Tibial nerve (tissue), 4 donors: ENCODE data around the gene MTMR2. TPM values are rescaled to one million over a fixed set of nuclear protein-coding genes. Genes with fewer than 3 reads are reported as not detected.

Source experiments
- DNase-seq, 2 donors: peaks; one replicate each; pipeline ENCODE4 v3.0.0-alpha.2; 2019; ENCODE audit warnings: low spot score in 2 of 2
- H3K27ac ChIP-seq, 4 donors: fragments of 200-600 bp; sonication (generic) in 3 of 4; one replicate each; pipeline ENCODE4 v1.5.1; 2017 to 2019; ENCODE audit warnings: mild to moderate bottlenecking in 1 of 4
- H3K27me3 ChIP-seq, 2 donors: fragments of 200-600 bp; sonication (generic) in 1 of 2; one replicate each; pipeline versions ENCODE4 v1.5.1 to v1.6.0; 2017 to 2019
- H3K36me3 ChIP-seq, 3 donors: fragments of 200-600 bp; sonication (generic); one replicate each; pipeline ENCODE4 v1.5.1; 2018 to 2019
- H3K4me1 ChIP-seq, 4 donors: fragments of 200-600 bp; sonication (generic) in 3 of 4; one replicate each; pipeline ENCODE4 v1.5.1; 2017 to 2019
- H3K4me3 ChIP-seq, 4 donors: fragments of 200-600 bp; sonication (generic) in 3 of 4; one replicate each; pipeline ENCODE4 v1.5.1; 2017 to 2019; ENCODE audit warnings: mild to moderate bottlenecking in 1 of 4, moderate library complexity in 1 of 4
- H3K9me3 ChIP-seq, 4 donors: fragments of 200-600 bp; sonication (generic) in 3 of 4; one replicate each; pipeline ENCODE4 v1.5.1; 2017 to 2019
- CTCF ChIP-seq, 5 experiments: fragments of 200-600 bp in 3 of 5; fragments of 450-650 bp in 2 of 5; sonication (generic) in 3 of 5; IDR thresholded peaks; one replicate each; pipeline ENCODE4 v1.5.1; 2016 to 2019; ENCODE audit warnings: antibody characterized with exemption in 5 of 5, mild to moderate bottlenecking in 3 of 5, moderate library complexity in 2 of 5
- EP300 ChIP-seq, 2 donors: sonication (generic); formaldehyde crosslinking; IDR thresholded peaks; one replicate each; pipeline ENCODE4 v1.6.1; 2017; ENCODE audit warnings: antibody characterized with exemption in 2 of 2, mild to moderate bottlenecking in 1 of 2
- POLR2A ChIP-seq, 2 donors: fragments of 450-650 bp; IDR thresholded peaks; one replicate each; pipeline ENCODE4 v1.6.1; 2017; ENCODE audit warnings: antibody characterized with exemption in 2 of 2, mild to moderate bottlenecking in 2 of 2, moderate library complexity in 2 of 2
- WGBS, 2 donors: methylation state at CpG; one replicate each; pipeline ENCODE4 v1.1.5; 2018; 5-methylcytosine and 5-hydroxymethylcytosine counted together
- total RNA-seq, 4 donors: library from RNA; depleted of rRNA; stranded (reverse); fragments of >200 nt; gene quantifications; one replicate each; pipeline ENCODE4 v1.1.0, GENCODE V29; 2016

Gene MTMR2
- total RNA-seq, 4 donors from 2014 or later = 22.5 to 33.2 (median 27.5) TPM

- H3K27me3 ChIP-seq = no peaks in the 10 kb centered on the region
- no peaks in the 10 kb centered on the region for H3K9me3 ChIP-seq
- no peak for DNase-seq
- H3K36me3 ChIP-seq = no peaks in the 10 kb centered on the region
- H3K27ac ChIP-seq = no peak overlapping the region
- TF ChIP-seq EP300 (IDR thresholded peaks at IDR 0.05) (no peak), CTCF (IDR thresholded peaks at IDR 0.05) (no peak), POLR2A (IDR thresholded peaks at IDR 0.05) (no peak)
- no peak overlapping the region for H3K4me3 ChIP-seq
- H3K4me1 ChIP-seq = peaks cover 0 to 41% (median 6%) of the 10 kb centered on the region in 4 donors
These were observed 28.1 kb downstream of the MTMR2 start for GRCh38 chr11:95895815-95896214.

- TF ChIP-seq CTCF (IDR thresholded peaks at IDR 0.05) = no peak
- no peak for TF ChIP-seq EP300 (IDR thresholded peaks at IDR 0.05)
- TF ChIP-seq POLR2A (IDR thresholded peaks at IDR 0.05) = no peak
- peaks cover 0 to 41% (median 6%) of the 10 kb centered on the region in 4 donors for H3K4me1 ChIP-seq
These were observed 30.9 kb downstream of the MTMR2 start for GRCh38 chr11:95892892-95893570.

GRCh38 chr11:95892492-95892891 lies 31.4 kb downstream of the MTMR2 start:
- no peak for DNase-seq
- TF ChIP-seq CTCF (IDR thresholded peaks at IDR 0.05) (no peak), EP300 (IDR thresholded peaks at IDR 0.05) (no peak), POLR2A (IDR thresholded peaks at IDR 0.05) (no peak)
- Histone ChIP-seq H3K4me1 (peaks cover 0 to 41% (median 6%) of the 10 kb centered on the region in 4 donors), H3K4me3 (no peak overlapping the region), H3K9me3 (no peaks in the 10 kb centered on the region), H3K36me3 (peaks cover 0 to 3% (median 0%) of the 10 kb centered on the region in 3 donors), H3K27me3 (no peaks in the 10 kb centered on the region), H3K27ac (peak overlapping the region in 2 of 4 donors; percentile 57 to 62)
- 89 to 90% methylated on average over 2 of the region's 2 CpGs for WGBS, 2 donors

More at GRCh38 chr11:95892892-95893570, 30.9 kb downstream of the MTMR2 start:
- Histone ChIP-seq H3K9me3 (no peaks in the 10 kb centered on the region), H3K36me3 (no peaks in the 10 kb centered on the region), H3K27me3 (no peaks in the 10 kb centered on the region), H3K27ac (peak overlapping the region in 1 of 4 donors; percentile 62), H3K4me3 (no peak overlapping the region)
- WGBS, 2 donors = 91 to 96% methylated on average over 4 of the region's 4 CpGs
- no peak for DNase-seq

- WGBS, 2 donors = 20 to 27% methylated on average over 4 of the region's 4 CpGs
- H3K36me3 ChIP-seq = peaks cover 0 to 11% (median 0%) of the 10 kb centered on the region in 3 donors
- DNase-seq = no peak
- H3K27me3 ChIP-seq = no peaks in the 10 kb centered on the region
- peaks cover 0 to 41% (median 6%) of the 10 kb centered on the region in 4 donors for H3K4me1 ChIP-seq
- no peak overlapping the region for H3K4me3 ChIP-seq
- H3K27ac ChIP-seq = peak overlapping the region in 2 of 4 donors; percentile 57 to 62
- no peak for TF ChIP-seq POLR2A (IDR thresholded peaks at IDR 0.05)
- no peak for TF ChIP-seq CTCF (IDR thresholded peaks at IDR 0.05)
- no peak for TF ChIP-seq EP300 (IDR thresholded peaks at IDR 0.05)
- H3K9me3 ChIP-seq = no peaks in the 10 kb centered on the region
These were observed 32.3 kb downstream of the MTMR2 start for GRCh38 chr11:95891423-95892170.

- peak overlapping the region in 1 of 4 donors; percentile 23 for H3K27ac ChIP-seq
- TF ChIP-seq POLR2A (IDR thresholded peaks at IDR 0.05) = no peak
- TF ChIP-seq CTCF (IDR thresholded peaks at IDR 0.05) = no peak
- TF ChIP-seq EP300 (IDR thresholded peaks at IDR 0.05) = no peak
- 99 to 100% methylated on average over 4 of the region's 4 CpGs for WGBS, 2 donors
- no peaks in the 10 kb centered on the region for H3K9me3 ChIP-seq
- no peaks in the 10 kb centered on the region for H3K27me3 ChIP-seq
- DNase-seq = no peak
- H3K4me3 ChIP-seq = no peak overlapping the region
- peaks cover 0 to 23% (median 0%) of the 10 kb centered on the region in 3 donors for H3K36me3 ChIP-seq
- H3K4me1 ChIP-seq = peaks cover 0 to 28% (median 3%) of the 10 kb centered on the region in 4 donors
These were observed 35.1 kb downstream of the MTMR2 start for GRCh38 chr11:95888852-95889251.
